ENCODE data around the gene TMPRSS9. TPM values are rescaled to one million over a fixed set of nuclear protein-coding genes. Genes with fewer than 3 reads are reported as not detected.

Gene TMPRSS9
- total RNA-seq, 1 experiment from 2014 or later: not detected

DNA sequence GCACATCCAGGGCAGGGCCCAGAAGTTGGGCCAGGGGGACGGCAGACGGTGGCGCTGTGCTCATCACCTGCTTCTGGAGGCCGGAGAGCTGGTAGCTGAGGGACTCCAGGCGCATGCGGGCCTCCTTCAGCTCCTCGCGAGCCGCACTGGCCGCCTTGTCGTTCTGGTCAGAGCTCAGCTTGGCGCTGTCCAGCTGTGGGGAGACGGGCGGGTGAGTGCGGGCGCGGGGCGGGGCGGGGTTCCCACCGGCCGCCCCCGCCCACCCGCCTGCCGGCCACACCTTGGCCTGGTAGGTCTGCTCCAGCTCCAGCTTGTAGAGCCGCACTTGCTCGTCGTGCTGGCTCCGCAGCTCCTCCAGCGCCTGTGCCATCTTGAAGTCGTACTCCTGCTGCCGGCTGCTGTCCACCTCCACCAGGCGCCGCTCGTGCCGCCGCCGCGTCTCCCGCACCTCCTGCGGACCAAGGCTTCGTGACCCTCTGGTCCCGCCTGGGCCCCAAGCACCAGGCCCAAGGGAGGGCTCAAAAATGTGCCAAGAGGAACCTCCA, 74.7 kb downstream of the TMPRSS9 start:
- no peak for DNase-seq (ENCODE audit: low read depth)

DNA sequence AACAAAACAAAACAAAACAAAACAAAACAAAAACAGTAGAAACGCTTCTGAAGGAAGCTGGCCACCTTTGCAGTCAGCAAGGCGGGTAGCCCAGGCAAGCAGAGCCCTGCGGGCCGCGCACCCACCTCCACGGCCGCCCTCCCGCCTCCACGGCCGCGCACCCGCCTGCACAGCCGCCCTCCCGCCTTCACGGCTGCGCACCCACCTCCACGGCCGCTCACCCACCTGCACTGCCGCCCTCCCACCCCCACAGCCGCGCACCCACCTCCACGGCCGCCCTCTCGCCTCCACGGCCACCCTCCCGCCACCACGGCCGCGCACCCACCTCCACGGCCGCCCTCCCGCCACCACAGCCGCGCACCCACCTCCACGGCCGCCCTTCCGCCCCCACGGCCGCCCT, 76.3 kb downstream of the TMPRSS9 start:
- no peak for DNase-seq (ENCODE audit: low read depth)

DNA sequence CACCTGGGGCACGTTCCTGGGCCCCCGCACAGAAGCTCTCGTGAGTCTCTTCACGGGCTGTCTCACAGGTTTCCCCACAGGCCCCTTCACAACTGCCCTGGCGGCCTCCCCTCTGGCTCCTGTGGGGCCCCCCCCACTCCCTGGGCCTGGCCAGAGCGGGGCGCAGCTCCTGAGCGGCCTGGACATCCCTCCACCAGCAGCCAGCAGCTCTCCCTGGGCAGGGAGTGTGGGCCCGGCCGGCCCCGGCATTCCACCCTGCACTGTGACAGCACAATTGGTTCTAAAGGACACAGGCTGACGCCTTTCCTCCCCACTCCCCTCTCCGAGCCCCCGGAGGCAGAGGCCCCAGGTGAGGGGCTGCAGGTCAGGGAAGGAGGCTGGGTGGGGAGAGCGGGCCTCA, 76.9 kb downstream of the TMPRSS9 start:
- no peak for DNase-seq (ENCODE audit: low read depth)

DNA sequence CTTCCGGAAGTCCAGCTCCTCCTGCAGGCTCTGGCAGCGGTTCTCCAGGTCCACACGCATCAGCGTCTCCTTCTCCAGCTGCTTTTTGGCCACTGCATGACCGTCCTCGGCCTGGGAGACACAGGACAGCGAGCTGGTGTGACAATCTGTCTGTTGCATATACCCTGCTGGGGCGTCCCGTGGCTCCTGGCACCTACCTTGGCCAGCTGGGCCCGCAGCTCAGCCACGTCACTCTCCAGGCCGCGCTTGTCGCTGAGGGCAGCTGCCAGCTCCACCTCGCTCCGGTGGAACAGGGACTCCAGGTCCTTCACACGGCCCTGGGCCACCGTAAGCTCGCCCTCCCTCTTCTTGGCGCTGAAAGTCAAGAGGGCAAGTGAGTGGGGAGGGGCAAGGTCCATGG, 78.1 kb downstream of the TMPRSS9 start:
- no peak for DNase-seq (ENCODE audit: low read depth)

DNA sequence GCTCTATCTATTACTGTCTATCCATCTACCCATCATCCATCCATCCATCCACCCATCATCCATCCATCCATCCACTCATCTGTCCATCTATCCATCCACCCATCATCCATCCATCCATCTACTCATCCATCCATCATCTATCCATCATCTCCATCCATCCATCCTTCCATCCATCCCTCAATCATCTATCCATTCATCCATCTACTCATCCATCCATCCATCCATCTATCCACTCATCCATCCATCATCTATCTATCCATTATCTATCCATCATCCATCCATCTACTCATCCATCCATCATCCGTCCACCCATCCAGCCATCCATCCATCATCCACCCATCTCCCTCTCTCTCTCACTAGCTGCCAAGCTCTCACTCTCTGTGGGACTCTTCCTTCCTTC, 80.5 kb downstream of the TMPRSS9 start:
- no peak for DNase-seq (ENCODE audit: low read depth)

DNA sequence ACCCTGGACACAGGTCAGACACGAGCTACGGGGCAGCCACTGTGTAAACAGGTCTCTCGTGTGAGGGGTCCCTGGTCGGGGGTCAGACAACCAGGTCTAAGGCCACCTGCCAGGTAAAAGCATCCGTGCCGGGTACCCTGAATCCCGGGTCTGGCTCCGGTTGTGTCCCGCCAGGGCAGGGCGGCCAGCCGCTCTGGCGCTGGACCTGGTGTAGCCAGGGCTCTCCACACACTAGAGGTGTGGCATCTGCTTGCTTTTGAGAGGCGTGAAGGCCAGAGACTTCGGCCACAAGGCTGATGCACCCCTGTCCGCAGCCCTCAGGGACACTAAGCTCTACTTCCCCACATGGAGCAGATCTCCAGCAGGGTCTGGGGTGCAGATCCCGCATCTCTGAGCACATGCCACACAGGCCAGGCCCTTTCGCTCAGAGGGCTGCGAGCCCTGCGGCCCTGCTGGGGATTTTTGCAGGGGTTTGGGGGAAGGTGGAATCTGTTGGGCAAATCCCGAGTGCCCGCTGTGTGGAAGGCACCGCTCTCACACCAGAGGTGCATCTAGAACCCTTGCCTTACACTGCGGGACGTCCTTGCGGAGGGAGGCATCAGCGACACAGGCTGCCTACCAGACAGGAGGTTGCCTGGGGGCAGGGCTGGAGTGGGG, 81.2 kb downstream of the TMPRSS9 start:
- DNase-seq (ENCODE audit: low read depth): no peak

DNA sequence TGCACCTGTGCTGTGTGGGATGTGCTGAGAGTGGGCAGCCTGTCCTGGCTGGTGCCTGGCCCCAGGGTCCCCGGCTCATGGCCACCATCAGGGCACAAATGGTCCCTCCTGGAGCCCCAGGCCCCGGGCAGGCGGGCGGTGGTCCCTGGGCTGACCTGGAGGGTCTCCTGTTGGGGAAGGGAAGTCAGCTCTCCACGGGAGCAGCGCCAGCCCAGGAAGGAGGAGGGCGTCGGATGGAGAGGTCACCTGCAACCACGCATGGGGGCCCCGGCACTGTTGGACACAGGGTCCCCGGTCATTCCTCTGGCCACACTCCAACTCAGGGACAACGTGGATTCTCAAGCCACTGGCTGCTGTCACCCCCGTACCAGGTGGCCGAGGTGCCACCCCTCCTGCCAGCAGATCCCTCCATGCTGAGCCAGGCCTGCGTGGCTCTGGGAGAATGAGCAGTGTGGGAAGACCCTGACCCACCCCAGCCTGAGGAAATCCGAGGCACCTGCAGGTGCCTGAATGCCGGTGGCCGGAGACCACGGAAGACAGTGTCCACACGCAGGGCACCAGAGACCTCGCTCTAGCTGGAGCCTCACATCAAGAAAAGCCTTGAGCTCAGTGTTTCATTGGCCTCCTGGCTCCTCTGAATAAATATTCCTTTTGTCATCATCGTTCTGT, 83.2 kb downstream of the TMPRSS9 start:
- no peak for DNase-seq (ENCODE audit: low read depth)

DNA sequence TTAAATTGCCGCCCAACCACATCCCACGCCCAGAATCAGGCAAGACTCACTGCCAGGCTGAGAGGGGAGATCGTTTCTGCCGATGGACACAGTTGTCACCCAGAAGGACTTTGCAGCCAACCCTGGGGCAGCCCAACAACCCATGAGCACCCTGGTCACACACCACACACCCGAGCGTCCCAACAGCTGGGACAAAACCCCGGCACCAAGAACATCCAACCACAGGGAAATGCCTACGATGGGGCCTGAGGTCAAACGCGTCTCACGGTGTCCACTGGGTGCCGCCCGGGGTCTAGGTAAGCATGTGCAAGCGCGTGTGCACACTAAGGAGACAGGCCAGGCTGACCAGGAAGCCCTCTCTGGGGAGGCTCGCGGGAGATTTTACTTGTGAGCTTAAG, 83.7 kb downstream of the TMPRSS9 start:
- no peak for DNase-seq (ENCODE audit: low read depth)

DNA sequence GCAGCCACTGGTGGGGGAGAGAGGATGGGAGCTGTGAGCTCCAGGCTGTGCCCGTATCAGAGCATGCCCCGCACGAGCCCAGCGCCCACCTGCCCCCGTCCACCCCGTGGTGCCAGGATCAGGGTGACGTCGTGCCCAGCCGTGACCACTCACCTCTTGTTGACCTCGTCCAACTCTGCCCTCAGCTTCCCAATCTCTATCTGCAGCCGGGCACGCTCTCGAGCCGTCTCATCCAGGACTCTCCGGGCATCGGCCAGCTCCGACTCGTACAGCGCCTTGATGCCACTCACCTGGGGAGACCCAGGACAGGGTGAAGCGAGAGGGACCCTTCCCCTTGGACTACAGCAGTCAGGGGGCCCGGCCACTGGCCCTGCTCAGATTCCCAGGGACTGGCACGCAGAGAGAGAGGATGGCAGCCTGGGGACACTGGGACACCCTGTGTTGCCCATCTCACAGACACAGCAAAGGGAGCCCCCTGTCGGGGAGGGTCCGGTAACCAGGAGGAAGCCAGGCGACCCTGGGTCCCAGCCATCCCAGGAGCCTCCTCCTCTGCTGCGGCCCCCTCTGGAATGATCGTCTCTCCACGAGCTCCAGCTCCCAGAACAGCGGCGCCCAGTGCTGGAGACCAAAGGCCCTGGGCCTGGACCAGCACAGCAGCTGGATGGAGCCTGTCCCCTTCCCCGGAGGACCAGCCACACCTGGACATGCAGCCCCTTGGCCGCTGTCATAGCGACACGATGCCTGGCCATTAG, 84.4 kb downstream of the TMPRSS9 start:
- no peak for DNase-seq (ENCODE audit: low read depth)

DNA sequence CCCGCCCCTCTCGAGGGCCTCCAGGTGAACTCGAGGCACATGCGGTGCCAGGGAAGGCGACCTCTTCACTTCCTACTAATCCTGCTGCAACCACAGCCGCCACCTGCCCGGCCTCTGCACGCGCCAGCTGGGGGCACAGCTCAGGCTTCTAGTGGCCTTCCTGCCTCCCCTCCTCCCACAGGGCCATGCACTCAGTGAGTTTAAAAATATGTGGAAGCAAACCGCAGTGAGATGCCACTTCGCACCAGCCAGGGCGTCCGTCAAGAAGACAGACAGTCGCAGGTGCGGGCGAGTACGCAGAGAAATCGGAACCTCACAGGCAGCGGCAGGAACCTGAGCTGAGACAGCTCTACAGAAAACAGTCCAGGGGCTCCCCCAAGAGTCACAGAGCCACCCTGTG, 86.3 kb downstream of the TMPRSS9 start:
- DNase-seq (ENCODE audit: low read depth): no peak

DNA sequence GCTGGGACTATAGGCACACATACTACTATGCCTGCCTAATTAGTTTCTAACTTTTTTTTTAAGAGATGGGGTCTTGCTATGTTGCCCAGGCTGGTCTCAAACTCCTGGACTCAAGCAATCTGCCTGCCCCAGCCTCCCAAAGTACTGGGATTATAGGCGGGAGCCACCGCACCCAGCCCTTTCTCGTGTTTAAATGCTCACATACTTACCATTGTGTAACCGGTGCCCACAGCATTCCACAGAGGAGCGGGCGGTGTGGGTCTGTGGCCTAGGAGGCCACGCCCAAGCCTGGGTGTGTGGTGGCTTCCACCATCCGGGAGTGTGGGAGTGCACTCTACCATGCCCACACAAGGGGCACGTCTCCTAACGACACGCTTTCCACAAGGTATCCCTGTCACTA, 89.0 kb downstream of the TMPRSS9 start:
- no peak for DNase-seq (ENCODE audit: low read depth)

DNA sequence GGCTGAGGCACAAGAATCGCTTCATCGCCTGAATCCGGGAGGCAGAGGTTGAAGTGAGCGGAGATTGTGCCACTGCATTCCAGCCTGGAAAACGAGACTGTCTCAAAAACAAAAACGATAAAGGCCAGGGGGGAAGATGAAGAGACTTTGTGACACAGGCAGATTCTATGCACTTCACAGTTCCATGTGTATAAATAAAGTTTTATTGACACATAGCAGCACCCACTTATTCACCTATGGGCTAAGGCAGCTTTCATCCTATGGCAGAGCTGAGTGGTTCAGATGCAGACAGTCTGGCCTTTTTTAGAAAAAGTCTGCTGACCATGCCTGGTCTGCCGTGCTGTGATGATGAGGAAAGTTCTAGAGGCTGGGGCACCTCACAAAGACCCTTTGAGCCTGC, 91.1 kb downstream of the TMPRSS9 start:
- no peak for DNase-seq (ENCODE audit: low read depth)

DNA sequence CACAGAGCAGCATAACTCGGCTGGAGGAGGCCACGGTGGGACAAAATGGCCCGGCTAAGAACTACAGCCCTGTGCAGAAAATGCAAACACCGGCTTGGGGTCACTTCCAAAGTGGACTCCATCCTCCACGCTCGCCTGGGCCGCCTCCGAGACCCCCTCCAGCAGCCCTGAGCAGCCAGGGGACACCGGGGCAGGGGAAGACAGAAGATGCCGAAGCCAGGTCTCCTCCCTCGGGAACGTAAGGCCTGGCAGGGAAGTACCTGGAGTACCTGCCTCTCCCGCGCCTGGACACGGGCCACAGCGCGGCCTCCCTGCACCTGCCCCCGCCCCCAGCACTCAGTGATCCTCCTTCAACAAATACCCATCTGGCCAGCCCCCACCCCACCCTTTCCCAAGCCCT, 91.7 kb downstream of the TMPRSS9 start:
- DNase-seq (ENCODE audit: low read depth): no peak

DNA sequence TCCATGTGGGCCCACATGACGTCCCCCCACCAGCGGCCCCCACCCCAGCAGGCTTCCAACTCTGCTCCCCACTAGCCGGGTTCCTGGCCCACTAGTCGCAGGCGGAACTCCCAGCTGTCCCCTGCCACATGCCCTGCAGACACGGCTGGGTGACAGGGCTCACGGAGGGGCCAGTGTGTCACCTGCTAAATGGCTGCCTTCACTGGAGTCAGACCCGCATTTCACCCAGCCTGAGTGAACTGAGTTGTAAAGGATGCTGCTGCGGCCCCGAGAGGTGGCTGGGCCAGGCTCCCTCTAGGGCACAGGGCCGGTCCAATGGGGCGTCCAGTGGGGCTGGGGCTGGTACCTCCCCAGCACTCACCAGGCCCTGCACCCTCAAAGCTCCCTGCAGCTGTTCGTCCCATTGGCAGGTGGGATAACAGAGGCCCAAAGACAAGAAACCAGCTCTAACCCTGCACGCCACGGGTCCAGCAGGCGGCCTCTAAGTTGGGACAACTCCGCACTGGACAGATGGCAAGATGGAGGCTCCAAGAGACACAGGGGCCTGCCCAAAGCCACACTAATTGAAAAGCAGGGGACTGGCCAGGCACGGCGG, 93.5 kb downstream of the TMPRSS9 start:
- DNase-seq (ENCODE audit: low read depth): no peak

DNA sequence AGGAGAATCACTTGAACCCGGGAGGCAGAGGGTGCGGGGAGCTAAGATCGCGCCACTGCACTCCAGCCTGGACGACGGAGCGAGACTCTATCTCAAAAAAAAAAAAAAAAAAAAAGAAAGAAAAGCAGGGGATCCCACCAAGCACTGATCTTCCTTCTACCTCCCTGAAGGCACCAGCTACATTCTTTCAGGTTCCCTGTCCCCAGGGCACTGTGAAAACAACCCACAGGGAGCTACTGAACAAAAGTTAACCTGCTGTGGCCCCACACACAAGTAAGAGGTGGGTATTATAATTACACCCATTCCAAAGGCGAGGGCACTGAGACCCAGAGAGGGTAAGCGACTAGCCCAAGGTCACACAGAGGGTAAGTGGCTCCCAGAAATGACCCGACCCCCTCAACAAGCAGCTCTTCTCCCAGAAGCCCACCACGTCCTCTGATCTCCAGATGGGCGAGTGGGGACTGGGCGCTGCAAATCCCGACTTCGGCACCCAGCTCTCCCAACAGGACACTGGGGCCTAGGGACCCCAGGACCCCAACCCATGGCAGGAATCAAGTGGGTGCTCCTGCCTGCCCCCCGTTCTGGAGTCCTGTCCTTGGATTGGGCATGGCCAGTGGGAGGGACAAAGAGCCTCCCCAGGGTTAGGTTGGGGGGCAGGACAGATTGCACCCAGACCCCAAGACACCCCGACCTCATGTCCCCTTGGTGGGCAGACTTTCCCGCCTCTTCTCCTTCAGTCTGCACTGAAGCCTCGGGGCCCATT, 94.3 kb downstream of the TMPRSS9 start:
- no peak for DNase-seq (ENCODE audit: low read depth)

DNA sequence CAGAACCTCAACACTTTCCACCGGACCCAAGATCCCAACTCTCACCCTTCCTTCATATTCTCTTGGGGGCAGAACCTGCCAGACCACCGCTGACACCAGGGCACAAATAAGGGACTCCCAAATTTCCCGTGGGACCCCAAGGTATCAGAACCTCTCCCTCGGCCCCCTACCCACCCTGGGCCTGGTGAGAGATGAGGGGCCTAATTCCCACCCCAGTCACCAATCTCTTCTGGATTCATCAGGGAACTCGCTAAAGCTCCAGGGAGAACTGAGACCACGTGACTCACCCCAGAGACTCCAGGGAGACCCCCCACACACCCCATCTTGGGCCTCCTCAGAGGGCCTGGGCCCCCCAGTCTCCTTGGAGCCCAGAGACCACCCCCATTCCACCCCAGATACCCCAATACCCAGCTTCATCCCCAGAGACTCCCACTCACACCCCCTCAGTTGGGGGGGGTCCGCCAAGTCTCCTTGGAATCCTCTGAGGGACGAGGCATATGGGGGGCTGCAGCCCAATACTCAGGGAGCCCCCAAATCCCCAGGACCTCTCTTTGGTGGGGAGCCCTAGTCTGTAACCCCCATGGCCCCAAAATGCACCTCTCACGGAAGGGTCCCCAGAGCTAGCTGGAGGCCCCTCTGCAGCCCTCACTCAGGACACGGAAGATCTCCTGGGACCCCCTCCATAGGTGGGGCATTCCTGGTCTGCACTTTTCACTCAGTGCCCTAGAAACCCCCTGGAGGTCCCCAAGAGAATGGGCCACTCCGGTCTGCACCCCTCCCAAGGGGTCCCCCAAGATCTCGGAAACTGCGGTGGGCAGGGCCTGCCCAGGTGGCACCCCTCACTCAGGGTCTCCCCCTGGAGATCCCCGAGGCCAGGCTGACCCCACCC, 95.1 kb downstream of the TMPRSS9 start:
- DNase-seq (ENCODE audit: low read depth): no peak

DNA sequence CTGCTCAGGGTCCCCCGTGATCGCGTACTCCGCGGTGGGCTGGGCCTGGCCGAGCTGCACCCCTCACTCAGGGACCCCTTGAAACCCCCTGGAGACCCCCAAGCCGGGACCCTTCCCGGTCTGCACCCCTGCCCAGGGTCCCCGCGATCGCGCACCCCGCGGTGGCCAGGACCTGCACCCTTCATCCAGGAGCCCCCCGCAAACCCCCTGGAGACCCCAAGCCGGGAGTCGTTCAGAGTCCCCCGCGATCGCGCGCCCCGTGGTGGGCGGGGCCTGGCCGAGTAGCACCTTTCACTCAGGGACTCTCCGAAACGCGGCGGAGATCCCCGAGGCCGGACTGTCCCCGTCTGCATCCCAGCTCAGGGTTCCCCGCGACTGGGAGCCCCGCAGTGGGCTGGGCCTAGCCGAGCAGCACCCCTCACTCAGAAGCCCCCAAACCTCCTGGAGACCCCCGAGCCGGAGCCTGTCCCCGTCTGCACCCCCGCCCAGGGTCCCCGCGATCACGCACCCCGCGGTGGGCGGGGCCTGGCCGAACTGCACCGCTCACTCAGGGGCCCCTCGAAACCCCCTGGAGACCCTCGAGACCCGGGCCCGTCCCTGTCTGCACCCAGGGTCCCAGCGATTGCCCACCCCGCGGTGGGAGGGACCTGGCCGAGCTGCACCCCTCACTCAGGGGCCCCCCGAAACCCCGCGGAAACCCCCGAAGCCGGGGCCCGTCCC, 95.9 kb downstream of the TMPRSS9 start:
- no peak for DNase-seq (ENCODE audit: low read depth)

DNA sequence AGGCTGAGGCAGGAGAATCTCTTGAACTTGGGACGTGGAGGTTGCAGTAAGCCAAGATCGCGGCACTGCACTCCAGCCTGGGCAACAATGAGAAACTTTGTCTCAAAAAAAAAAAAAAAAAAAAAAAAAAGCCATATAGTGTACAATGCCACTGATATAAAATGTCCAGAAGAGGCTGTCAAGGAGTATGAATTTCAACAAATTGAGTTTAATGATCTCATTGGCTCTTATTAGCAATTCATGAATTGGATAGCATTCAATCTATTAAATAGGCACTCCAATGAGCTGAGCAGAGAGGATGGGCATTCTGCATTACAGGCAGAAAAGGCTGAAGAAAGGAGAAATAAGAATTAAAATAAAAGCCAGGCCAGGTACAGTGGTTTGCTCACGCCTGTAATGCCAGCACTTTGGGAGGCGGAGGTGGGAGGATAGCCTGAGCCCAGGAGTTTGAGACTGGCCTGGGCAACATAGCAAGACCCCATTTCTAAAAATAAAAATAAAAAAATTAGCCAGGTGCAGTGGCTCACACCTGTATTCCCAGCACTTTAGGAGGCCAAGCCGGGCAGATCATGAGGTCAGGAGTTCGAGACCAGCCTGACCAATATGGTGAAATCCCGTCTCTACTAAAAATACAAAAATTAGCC, 97.5 kb downstream of the TMPRSS9 start:
- no peak for DNase-seq (ENCODE audit: low read depth)

DNA sequence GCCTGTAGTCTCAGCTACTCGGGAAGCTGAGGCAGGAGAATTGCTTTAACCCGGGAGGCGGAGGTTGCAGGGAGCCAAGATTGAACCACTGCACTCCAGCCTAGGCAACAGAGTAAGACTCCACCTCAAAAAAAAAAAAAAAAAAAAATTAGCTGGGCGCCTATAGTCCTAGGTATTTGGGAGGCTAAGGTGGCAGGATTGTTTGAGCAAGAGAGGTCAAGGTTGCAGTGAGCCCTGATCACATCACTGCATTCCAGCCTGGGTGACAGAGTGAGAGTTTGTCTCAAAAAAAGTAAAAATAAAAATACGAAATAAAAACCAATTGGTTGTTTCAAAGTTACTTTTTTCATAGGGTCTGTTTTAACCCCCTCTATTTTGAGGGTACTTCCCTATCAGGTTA, 98.0 kb downstream of the TMPRSS9 start:
- DNase-seq (ENCODE audit: low read depth): no peak

All from RPMI7951 (cell line).